ENCODE measurements around the gene BDKRB2.
A peak's percentile ranks its signal among the peaks of the same experiment; 100 is the strongest.

The BDKRB2 gene

GRCh38 chr14:96255501-96256366 lies 51.1 kb downstream of the BDKRB2 start, which contains the start of gene BDKRB1:
Gene BDKRB1 (plus strand): TSS chr14:96256210. CDS start chr14:96263683, 7,473 bp downstream.
- no peak for DNase-seq

- no peak for DNase-seq
Measured at GRCh38 chr14:96256407-96256806, 51.8 kb downstream of the BDKRB2 start.

- no peak for DNase-seq
Measured at GRCh38 chr14:96257056-96257455, 52.4 kb downstream of the BDKRB2 start.

GRCh38 chr14:96257900-96258299 lies 53.3 kb downstream of the BDKRB2 start:
- no peak for DNase-seq

GRCh38 chr14:96260341-96260821 lies 55.7 kb downstream of the BDKRB2 start:
- no peak for DNase-seq

- peak; percentile 35 for DNase-seq
Measured at GRCh38 chr14:96261053-96261452, 56.4 kb downstream of the BDKRB2 start.

GRCh38 chr14:96261772-96262655 lies 57.4 kb downstream of the BDKRB2 start:
- no peak for DNase-seq

- DNase-seq = no peak
Measured at GRCh38 chr14:96263347-96264199, 58.9 kb downstream of the BDKRB2 start.

DNA sequence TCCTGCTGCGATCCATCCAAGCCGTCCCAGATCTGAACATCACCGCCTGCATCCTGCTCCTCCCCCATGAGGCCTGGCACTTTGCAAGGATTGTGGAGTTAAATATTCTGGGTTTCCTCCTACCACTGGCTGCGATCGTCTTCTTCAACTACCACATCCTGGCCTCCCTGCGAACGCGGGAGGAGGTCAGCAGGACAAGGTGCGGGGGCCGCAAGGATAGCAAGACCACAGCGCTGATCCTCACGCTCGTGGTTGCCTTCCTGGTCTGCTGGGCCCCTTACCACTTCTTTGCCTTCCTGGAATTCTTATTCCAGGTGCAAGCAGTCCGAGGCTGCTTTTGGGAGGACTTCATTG lies 59.5 kb downstream of the BDKRB2 start:
- no peak for DNase-seq

DNA sequence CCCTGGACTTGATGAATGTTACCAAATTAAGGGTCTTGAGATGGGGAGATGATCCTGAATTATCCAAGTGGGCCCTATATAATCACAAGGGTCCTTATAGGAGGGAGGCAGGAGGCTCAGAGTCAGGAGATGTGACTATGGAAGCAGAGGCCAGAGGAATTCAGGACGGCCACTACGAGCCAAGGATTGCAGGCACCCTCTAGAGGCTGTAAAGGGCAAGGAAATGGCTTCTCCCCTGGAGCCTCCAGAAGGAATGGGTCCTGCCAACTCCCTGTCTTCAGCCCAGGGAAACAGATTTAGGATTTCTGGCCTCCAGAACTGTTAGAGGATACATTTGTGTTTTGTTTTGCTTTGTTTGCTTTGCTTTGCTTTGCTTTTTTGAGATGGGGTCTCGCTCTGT lies 60.2 kb downstream of the BDKRB2 start:
- DNase-seq = no peak

DNA sequence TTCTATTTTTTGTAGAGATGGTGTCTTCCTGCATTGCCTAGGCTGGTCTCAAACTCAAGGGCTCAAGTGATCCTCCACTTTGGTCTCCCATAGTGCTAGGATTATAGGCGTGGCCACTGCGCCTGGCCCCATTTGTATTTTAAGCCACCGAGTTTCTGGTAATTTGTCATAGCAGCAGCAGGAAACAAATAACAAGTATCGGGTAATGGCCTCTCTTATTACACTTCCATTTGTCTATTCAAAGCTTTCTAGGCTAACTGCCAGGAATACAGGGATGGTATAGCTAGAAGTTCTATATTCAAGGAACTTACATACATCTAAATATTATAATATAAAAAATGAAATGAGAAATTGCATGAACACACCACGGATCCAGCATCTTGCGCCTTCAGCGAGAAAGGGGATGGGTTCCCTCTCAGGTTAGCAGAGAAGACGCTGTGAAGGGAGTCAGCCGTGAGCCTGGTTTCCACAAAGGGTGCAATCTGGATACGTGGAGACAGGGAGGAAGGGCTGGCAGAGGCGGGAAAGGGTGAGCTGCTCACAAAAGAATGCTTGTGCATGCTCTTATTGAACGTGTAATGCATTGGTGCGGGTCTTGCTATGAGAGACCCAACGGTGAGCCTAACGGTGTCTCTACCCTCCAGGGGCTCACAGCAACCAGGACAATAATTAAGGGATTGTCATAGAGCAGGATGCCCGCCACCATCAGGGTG lies 60.9 kb downstream of the BDKRB2 start:
- peak; percentile 96 for DNase-seq

GRCh38 chr14:96267336-96267735 lies 62.7 kb downstream of the BDKRB2 start:
- peak; percentile 76 for DNase-seq

DNA sequence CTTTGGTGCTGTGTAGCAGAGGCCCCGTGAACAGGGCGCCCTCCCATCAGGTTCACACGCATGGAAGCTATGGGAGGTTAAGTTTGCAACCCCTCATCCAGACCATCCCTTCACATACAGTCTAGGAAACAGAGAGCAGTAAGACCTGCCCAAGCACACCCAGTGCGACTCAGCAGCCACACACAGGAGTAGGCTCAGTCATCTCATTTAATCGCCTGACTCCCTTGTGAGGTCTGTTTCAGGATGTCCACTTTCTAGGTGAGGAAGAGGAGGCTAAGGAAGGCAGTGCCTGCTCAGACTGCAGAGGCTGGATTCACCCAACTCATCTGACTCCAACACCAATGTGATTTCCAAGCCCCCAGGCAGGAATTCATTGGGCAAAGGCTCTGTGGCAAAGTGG lies 63.3 kb downstream of the BDKRB2 start:
- DNase-seq = no peak

- no peak for DNase-seq
Measured at GRCh38 chr14:96268431-96269358, 64.1 kb downstream of the BDKRB2 start.

- no peak for DNase-seq
Measured at GRCh38 chr14:96269359-96269710, 64.7 kb downstream of the BDKRB2 start.

GRCh38 chr14:96270565-96271420 lies 66.2 kb downstream of the BDKRB2 start:
- DNase-seq = no peak

GRCh38 chr14:96271421-96271762 lies 66.8 kb downstream of the BDKRB2 start:
- no peak for DNase-seq

- no peak for DNase-seq
Measured at GRCh38 chr14:96272777-96273473, 68.3 kb downstream of the BDKRB2 start.

- no peak for DNase-seq
Measured at GRCh38 chr14:96273629-96274028, 69.0 kb downstream of the BDKRB2 start.
